Left kidney (tissue), 8 donors: Measurements from ENCODE around the gene PRPSAP2. TPM values are rescaled to one million over a fixed set of nuclear protein-coding genes. Genes with fewer than 3 reads are reported as not detected.
"Not testable (repeated sequence)": the region's sequence is repeated elsewhere in the genome, so short reads cannot be mapped to it uniquely, and the experiment has no call there.

ENCODE experiments used
- DNase-seq: peaks from one replicate; pipeline ENCODE4 v3.0.0-alpha.2; 2013
- long read RNA-seq, 8 donors: transcript quantifications; one replicate each; lab custom pipeline, GENCODE V29; 2026
- polyA plus RNA-seq: library from polyadenylated mRNA; unstranded; fragments of 120-200 nt; gene quantifications from one replicate; pipeline ENCODE4 v1.2.1, GENCODE V29; 2013; ENCODE audit not compliant: insufficient read length

PRPSAP2 gene, protein sequence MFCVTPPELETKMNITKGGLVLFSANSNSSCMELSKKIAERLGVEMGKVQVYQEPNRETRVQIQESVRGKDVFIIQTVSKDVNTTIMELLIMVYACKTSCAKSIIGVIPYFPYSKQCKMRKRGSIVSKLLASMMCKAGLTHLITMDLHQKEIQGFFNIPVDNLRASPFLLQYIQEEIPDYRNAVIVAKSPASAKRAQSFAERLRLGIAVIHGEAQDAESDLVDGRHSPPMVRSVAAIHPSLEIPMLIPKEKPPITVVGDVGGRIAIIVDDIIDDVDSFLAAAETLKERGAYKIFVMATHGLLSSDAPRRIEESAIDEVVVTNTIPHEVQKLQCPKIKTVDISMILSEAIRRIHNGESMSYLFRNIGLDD
- polyA plus RNA-seq: 62.3 TPM
- long read RNA-seq, donor 1, transcript PRPSAP2-201 (12 exons, 1,910 nt): major isoform, 5 of 16 reads
- long read RNA-seq, donor 1, partial matches to known transcripts: 10 of 16 reads
- long read RNA-seq, donor 1, other reads (novel, unspliced or antisense): 0 of 16 reads
- long read RNA-seq, donor 2, transcript PRPSAP2-201 (12 exons, 1,910 nt): major isoform, 7 of 8 reads
- long read RNA-seq, donor 2, partial matches to known transcripts: 0 of 8 reads
- long read RNA-seq, donor 2, other reads (novel, unspliced or antisense): 0 of 8 reads
- long read RNA-seq, donor 3, transcript PRPSAP2-201 (12 exons, 1,910 nt): major isoform, 6 of 6 reads
- long read RNA-seq, donor 3, partial matches to known transcripts: 0 of 6 reads
- long read RNA-seq, donor 3, other reads (novel, unspliced or antisense): 0 of 6 reads
- long read RNA-seq, donor 4, partial matches to known transcripts: 0 of 1 reads
- long read RNA-seq, donor 4, other reads (novel, unspliced or antisense): 0 of 1 reads
- long read RNA-seq, donor 5, transcript PRPSAP2-201 (12 exons, 1,910 nt): major isoform, 12 of 32 reads
- long read RNA-seq, donor 5, partial matches to known transcripts: 17 of 32 reads
- long read RNA-seq, donor 5, other reads (novel, unspliced or antisense): 0 of 32 reads
- long read RNA-seq, donor 6, transcript PRPSAP2-201 (12 exons, 1,910 nt): major isoform, 5 of 11 reads
- long read RNA-seq, donor 6, partial matches to known transcripts: 6 of 11 reads
- long read RNA-seq, donor 6, other reads (novel, unspliced or antisense): 0 of 11 reads
- long read RNA-seq, donor 7, transcript PRPSAP2-201 (12 exons, 1,910 nt): major isoform, 12 of 20 reads
- long read RNA-seq, donor 7, partial matches to known transcripts: 6 of 20 reads
- long read RNA-seq, donor 7, other reads (novel, unspliced or antisense): 0 of 20 reads
- long read RNA-seq, donor 8, partial matches to known transcripts: 0 of 2 reads
- long read RNA-seq, donor 8, other reads (novel, unspliced or antisense): 0 of 2 reads

DNA sequence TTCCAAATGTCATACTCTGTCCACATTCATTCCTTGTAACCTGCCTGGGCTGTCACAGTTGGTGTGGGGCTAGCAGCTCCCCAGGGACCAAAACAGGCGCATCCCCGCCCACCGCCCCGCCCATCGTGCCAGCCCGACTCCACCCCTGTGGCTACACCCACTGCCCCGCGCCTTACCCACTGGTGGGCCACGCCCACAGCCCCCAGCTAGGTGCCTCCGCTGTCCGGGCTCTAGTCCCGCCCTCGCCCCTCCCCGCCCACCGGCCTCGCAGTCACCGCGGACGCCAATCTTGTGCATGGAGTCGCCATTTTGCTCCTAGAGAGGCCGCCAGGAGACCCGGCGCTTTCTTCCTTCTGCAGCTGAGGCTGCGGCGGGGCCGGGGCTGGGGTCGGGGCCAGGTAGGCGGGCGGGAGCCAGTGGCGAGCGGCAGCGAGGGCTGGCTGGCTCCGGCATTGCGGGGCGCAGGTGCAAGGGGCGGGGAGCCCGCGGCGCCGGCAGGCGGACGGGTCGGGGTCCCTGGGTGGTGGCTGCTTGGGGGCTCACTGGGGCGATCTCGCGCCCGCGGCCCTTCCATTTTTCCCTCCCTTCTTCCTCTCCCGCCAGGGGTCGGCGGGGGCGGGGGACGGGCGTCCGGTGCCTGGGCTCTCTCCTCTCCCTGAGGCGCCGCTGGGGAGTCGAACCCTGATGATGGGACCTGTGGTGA lies at the start of gene PRPSAP2:
TSS of gene PRPSAP2 (plus strand) at position 268 of the 703 bp plus-strand sequence. CDS start 7,703 bp downstream, outside the sequence.
- peak; percentile 93 for DNase-seq

DNA sequence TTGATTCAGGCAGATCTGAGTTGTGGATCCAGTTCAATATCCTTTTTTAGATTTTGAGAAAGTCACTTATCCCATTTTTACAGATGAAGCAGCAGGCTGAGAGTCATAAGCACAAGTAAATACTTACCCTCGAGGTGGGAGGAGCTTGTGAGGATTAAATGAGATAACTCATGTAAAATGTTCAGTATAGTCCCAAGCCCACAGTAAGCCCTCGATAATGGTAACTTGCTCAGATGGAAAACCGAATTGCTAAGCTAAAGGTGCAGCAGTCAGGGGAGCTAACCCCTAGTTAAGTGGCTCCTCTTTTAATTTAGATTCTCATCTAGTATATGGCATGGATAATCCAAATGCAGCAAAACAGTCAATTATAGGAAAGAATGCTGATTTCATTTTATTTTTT lies 42.0 kb upstream of the PRPSAP2 start:
- not testable (repeated sequence) for DNase-seq

DNA sequence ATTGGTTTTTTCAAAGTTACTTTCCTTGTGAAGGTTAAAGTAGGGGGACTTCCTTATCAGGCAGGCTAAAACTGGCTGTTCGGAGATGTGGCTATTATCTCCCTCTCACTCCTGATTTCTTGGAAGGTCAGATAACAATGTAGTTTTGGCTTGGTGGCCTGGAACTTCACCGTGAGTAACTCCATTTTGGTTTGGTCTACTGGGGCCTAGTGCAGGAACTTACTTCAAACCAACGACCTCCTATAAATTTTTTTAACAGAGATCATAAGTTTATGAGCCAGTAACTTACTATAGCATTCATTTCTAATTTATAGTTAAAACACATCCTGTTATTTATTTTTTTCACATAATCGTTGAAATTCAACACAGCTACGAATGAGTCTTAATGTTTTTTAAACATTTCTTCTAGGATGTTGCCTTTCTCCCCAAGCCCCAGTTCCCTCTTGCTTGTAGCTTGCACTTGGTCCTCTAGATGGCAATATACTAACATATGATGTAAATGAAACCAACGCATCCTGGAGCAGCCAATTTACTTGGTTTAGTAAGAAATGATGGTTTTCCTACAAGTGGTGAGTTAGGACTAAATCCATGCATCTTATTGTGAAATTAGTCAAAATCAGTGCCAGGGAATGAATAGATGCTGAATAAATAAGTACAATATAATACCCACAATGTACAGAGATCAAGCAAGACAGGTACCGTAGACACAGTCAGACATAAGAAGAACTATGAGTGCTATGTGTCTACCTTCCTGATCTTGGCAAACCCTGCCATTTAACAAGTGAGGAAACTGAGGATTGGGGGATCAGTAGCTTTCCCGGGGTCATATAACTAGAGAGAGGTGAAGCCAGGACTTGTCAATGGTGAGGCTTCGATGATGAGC lies 41.2 kb upstream of the PRPSAP2 start:
- DNase-seq: peak; percentile 38

DNA sequence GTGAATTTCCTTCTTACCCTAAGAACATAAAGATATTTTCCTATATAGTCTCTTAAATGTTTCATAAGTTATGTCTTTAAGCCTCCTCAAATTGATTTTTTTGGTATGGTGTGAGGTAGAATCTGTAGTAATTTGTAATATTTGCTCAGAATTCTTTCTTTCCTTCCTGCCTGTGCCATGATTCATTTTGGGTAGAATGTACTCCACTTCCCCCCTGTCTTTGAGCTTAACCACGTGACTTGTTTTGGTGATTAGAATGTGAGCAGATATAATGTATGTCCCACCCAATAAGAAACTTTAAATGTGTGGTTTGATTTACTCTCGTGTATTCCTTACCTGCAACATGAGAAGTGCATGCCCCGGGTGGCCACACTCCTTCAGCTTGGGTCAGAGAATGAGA lies 36.5 kb upstream of the PRPSAP2 start:
- not testable (repeated sequence) for DNase-seq

DNA sequence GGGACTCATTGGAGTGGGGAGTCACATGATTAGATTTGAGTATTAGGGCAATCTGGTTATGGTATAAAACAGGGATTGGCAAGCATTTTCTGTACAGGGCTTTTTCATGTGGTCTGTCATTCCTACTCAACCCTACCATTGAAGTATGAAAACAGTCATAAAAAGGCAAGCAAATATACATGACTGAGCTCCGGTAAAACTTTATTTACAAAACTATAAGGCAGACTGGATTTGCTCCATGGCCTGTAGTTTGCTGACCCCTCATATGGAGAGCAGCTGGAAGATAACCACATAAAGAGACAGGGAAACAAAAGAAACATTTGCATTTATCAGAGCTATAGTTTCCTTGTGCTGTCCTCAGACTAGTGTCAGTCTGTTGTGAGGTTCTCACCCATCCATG lies 30.3 kb upstream of the PRPSAP2 start:
- not testable (repeated sequence) for DNase-seq

DNA sequence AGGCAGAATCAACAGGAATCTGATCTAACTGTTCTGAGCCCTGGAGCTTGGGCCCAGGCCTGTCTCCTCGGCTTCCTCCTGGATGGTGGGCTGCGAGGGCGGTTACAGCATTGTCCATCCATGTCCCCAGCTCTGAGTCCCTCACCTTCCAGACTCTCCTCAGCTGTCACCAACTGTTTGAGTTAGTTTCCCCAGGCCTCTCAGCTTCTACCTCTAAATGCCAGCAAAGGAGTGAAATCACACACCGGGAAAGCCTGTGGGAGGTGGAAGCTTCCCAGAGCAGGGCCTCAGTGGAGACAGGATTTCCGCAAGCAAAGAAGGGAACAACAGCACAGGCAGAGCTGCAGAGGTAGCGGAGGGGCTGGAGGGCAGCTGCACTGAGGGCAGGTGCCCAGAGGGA lies 9.4 kb upstream of the PRPSAP2 start:
- peak; percentile 32 for DNase-seq

DNA sequence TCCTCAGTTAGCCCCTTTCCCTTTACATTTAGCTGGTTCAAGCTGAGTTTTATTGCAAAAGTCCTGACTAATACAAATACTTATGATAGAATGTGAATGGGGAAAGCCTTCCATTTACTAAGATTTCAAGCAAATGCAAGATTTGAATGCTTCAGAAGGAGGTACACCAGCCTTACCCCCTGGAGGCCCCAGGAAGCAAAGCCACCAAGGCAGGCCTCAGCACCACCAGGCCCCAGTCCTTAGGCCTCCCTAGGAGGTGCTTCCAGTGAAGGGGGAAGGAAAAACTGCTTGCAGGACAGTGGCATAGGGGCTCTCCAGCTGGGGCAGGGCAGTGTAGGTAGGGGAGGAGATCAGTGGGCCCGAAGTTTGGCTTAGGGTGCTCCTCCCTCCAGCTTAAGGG lies 7.3 kb upstream of the PRPSAP2 start:
- no peak for DNase-seq

DNA sequence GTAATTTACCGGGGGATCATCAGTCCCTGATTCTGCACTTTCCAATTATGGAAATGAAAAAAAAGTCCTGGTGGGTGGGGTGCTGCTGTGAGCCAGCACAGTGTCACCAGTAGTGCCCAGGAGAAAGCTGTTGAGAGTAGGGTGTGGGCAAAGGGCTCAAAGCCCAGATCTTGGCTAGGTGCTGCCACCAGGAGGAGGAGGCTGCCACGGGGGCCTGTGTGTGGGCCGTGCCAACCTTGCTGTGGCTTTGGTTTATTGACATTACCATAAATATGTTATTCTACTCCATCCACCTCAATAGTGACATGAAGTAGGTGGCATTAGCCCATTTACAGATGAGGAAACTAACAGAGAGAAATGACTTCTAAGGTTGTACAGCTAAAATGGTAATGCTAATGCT lies 6.7 kb upstream of the PRPSAP2 start:
- DNase-seq: no peak

DNA sequence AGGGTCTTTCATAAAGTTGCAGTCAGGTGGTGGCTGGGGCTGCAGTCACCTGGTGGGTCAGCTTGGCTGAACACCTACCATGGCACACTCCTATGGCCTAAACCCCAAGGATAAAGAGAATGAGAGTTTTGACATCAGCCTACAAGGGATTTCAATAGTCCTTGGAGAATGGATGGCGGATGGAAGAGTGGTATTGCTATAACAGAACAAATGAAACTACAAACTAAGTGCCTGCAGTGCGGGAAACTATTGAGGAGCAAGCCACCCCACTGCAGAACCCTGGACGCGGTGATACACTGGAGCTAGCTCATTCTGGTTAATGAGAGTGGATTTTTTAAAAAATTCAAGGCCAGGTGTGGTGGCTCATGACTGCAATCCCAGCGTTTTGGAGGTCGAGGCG lies 3.0 kb upstream of the PRPSAP2 start:
- no peak for DNase-seq

DNA sequence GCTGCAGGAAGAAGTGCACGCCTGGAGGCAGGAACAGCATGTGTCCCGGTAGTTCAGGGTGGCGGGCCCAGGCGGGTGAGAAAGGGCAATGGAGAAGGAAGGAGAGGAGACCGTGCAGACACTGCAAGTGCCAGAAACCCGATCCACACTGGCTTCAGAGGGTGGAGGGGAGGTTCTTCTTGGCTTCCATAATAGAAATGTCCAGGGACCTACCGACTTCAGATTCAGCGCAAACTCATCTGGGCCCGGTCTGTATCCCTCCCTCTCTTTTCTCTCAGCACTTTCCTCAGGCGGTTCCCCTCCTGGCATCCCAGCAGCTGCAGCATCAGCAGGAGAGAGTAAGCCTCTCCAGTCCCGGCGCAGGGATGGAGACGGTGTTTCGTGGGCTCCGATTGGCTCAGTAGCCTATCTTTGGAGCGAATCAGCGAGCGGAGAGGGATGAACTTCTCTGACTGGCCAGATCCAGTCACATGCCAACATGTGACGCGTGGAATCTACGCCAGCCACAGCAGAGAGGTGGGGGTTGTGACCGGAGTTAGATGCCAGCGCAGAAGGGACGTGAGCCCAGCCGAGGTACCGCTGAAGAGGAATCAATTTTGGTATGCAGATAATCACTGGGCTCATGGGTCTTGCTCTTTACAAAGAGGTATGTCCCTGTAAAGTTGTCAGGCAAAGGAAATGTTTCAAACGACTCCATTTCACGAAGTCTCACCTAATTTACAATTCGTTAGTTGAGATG lies 1.9 kb upstream of the PRPSAP2 start:
- DNase-seq: peak; percentile 95

DNA sequence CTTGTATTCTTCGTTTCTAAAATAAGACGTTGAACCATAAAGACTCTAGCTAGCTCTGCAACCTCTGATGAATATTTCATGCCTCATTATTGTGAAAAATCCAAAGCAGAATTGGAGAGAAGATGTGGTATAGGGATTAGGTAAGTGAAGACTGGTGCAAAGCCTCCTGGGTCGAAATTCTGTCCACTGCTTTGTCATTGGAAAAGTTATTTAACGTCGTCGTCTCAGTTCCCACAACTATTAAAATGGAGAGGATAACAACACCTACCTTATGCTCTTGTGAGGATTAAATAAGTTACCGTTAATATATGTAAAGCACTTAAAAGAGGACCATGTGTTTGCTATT lies 1.4 kb upstream of the PRPSAP2 start:
- no peak for DNase-seq

DNA sequence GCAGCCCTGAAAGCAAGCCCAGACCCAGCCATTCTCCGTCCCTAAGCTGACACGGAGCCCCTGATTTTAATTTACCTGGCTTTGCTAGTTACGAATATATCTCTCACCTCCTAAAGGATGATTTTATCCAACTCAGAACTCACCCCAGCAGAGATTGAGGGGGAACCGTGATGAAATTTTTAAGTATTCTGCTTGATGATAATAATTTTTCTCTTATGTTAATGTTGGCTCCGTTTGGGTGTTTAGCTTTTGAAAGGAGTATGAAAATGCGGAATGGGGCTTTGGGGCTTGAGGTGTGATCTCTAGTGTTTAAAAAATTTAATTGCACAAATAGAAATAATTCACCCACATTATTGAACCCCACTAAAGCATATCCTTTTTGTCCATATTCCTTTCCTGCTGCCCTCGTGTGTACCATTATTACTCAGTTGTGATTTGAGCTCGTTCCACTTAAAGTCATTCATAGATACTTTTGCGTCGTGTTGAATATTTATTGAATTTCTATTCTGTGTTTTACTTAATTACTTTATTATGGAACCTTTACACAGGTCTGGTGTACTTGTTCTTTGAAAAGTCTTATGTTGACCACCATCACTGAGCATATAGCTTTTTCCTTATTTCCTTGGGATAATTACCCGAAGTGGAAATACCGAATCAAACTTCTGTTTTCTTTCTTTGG lies 775 bp downstream of the PRPSAP2 start:
- DNase-seq: no peak

DNA sequence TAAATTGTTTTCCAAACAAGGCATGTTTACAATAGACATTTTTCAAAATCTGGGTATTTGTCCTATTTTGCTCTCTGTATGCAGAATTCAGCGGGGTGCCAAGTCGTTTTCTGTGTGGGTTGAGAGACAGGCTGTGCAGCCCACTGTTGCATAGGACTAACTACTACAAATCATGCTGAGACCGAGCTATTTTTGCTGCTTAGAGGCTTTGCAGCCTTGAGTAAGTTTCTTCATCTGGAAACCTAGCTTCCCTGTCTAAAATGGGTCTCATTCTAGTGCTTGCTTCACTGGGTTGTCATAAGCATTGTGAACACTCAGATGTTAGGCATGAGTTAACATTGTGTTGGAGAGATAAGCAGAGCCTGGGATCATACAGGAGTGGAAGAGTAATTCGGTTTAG lies 1.3 kb downstream of the PRPSAP2 start:
- DNase-seq: peak; percentile 10

DNA sequence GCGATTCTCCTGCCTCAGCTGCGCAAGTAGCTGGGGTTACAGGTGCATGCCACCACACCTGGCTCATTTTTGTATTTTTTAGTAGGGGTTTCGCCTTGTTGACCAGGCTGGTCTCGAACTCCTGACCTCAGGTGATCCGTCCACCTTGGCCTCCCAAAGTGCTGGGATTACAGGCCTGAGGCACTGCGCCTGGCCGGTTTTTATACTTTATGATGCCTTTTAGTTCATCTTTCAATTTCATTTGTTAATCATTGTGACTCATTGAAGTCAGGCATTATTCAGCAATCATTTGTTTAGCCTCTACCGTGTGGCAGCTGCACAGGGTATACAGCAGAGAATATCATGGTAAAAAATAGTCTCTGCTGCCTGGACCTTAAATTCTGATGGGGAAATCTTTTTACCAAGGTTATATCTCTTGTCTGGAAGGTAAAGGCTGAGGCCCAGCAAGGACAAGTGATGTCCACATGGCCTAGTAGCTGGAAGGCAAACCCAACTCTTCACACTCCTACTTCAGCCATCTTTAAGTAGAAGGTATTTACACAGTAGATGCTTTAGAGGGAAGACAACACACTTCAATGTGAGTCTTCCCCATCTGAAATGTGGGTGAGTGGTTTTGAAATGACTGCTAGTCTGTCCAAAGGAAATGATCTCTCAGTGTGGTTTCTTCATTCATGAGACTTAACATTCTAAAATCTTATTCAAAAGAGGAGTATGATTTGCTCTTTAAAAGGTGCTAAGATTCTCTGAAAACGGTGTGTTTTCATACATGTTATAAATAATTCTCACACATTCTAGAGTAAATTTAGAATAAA lies 2.4 kb downstream of the PRPSAP2 start:
- no peak for DNase-seq

DNA sequence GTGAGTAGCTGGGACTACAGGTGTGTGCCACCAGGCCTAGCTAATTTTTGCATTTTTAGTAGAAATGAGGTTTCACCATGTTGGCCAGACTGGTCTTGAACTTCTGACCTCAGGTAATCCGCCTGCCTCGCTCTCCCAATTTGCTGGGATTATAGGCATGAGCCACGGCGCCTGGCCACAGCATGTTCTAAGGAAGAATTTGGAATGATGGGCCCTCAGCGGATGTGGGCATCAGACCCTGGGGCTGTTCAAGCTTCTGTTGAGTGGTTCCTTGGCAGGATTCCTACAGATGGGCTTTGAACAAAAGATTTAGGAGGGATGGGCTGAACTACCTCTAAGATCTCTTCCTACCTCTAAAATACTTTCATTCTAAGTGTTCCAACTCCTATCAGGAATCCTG lies 4.1 kb downstream of the PRPSAP2 start:
- no peak for DNase-seq

DNA sequence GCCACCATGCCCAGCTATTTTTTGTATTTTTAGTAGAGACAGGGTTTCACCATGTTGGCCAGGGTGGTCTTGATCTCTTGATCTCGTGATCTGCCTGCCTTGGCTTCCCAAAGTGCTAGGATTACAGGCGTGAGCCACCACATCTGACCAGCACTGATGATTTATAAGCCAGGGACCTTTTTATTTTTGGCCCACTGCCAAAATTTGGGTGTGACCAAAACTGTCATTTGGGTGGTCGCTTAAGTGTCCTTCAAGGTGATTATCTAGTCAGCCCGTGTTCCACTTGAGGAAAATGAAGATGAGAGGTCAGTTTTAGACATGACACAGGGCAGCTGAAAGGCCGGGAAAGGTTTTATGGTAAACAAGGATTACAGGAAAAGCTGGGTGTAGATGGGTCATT lies 7.1 kb downstream of the PRPSAP2 start:
- not testable (repeated sequence) for DNase-seq

DNA sequence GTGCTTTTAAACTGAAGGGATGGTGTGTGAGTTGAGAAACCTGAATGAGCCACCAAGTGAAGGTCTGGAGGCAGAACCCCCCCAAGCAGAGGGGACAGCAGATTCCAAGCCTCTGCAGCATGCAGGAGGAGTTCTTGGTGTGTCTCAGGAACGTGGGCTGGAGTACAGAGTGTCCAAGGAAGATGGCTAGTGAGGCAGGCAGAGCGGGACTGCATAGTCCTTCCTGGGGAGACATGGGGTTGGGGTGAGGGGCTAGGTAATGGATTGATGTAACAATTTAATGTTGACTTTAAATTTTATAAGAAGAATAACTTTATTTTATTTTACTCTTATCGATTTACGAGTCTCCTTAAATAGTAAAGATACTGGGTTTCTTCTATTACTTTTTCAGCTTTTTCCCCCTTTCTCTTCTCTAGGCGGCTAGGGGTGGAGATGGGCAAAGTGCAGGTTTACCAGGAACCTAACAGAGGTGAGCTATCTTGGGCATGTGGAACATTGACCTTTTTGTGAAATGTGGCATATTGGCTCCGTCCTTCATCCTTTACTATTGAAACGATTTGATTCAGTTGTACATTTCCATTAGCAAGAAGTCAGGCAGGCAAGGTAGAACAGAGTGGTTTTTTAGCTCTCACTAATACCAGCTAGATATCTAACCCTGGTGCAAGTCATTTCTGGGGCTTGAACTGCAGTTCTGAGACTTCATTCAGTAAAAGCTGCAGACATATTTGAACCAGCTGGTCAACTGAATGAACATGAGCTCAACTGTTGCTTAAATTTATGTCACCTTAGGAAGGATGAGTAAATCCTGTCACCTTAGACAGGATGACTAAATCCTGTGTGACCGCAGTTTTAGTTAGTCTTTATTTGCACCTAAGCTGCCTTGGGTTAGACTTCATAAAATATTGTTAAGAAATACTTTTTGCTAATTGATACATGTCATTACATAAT lies 9.2 kb downstream of the PRPSAP2 start:
- no peak for DNase-seq
